Gastrocnemius medialis (tissue), 4 donors: ENCODE measurements around the gene RAVER2. TPM values are rescaled to one million over a fixed set of nuclear protein-coding genes. Genes with fewer than 3 reads are reported as not detected.
A peak's percentile ranks its signal among the peaks of the same experiment; 100 is the strongest.

Source experiments
- ATAC-seq, 2 donors: fragments of 150-250 bp; one replicate each; pipeline ENCODE4 v1.9.1; 2016
- DNase-seq, 2 donors: peaks; one replicate each; pipeline ENCODE4 v3.0.0-alpha.2; 2019
- H3K27ac ChIP-seq, 4 donors: fragments of 200-600 bp; sonication (generic); 1 replicate in 1 of 4; 2 replicates in 3 of 4; pipeline ENCODE4 v1.5.1; 2016 to 2018; ENCODE audit warnings: mild to moderate bottlenecking in 2 of 4, moderate library complexity in 1 of 4
- H3K27me3 ChIP-seq, 3 donors: fragments of 200-600 bp; sonication (generic) in 2 of 3; 1 replicate in 1 of 3; 2 replicates in 2 of 3; pipeline versions ENCODE4 v1.5.1 to v1.6.0; 2016 to 2019; ENCODE audit warnings: mild to moderate bottlenecking in 1 of 3, moderate library complexity in 1 of 3
- H3K36me3 ChIP-seq, 2 donors: fragments of 200-600 bp; sonication (generic) in 1 of 2; one replicate each; pipeline ENCODE4 v1.5.1; 2017 to 2018
- H3K4me1 ChIP-seq, 2 donors: fragments of 200-600 bp; sonication (generic) in 1 of 2; one replicate each; pipeline ENCODE4 v1.5.1; 2016 to 2017; ENCODE audit warnings: mild to moderate bottlenecking in 2 of 2
- H3K4me3 ChIP-seq, 4 donors: fragments of 200-600 bp; sonication (generic) in 3 of 4; 1 replicate in 1 of 4; 2 replicates in 3 of 4; pipeline ENCODE4 v1.5.1; 2016 to 2019; ENCODE audit warnings: mild to moderate bottlenecking in 2 of 4
- H3K9me3 ChIP-seq, 3 donors: fragments of 200-600 bp; sonication (generic) in 2 of 3; 1 replicate in 1 of 3; 2 replicates in 2 of 3; pipeline ENCODE4 v1.5.1; 2016 to 2019
- CTCF ChIP-seq, 5 experiments: fragments of 450-650 bp in 3 of 5; fragments of 200-600 bp in 2 of 5; sonication (generic) in 2 of 5; IDR thresholded peaks in 4 of 5; conservative IDR thresholded peaks in 1 of 5; 1 replicate in 4 of 5; 2 replicates in 1 of 5; pipeline ENCODE4 v1.5.1; 2016 to 2019; ENCODE audit warnings: antibody characterized with exemption in 5 of 5, mild to moderate bottlenecking in 3 of 5, moderate library complexity in 3 of 5
- POLR2A ChIP-seq, 2 donors: fragments of 450-650 bp; IDR thresholded peaks; one replicate each; pipeline ENCODE4 v1.6.1; 2017; ENCODE audit warnings: antibody characterized with exemption in 2 of 2, mild to moderate bottlenecking in 2 of 2, moderate library complexity in 2 of 2
- in situ Hi-C, 4 donors: fragments of 200-750 bp; cut with MboI; loops; one replicate each; pipeline versions ENCODE4 v1.15.0 to v1.8.0; 2017; ENCODE audit warnings: low sequenced_read_pairs in 4 of 4
- intact Hi-C: fragments of 100-400 bp; cut with DNase I; formaldehyde crosslinking; loops from one replicate; pipeline ENCODE4 v1.15.1; 2023; ENCODE audit warnings: low total_unique reads
- total RNA-seq, 4 donors: library from RNA; depleted of rRNA; stranded (reverse); fragments of >200 nt; gene quantifications; one replicate each; pipeline versions ENCODE4 v1.1.0 to v1.2.3, GENCODE V29; 2016

RAVER2 gene
- total RNA-seq, 4 donors from 2014 or later = 8.4 to 9.4 (median 9.1) TPM

- Histone ChIP-seq H3K4me3 (peak overlapping the region; percentile 80 to 86 (median 83)), H3K27ac (peak overlapping the region; percentile 82 to 89 (median 82)), H3K36me3 (no peaks in the 10 kb centered on the region), H3K9me3 (no peaks in the 10 kb centered on the region), H3K4me1 (peaks cover 10 to 43% of the 10 kb centered on the region in 2 donors), H3K27me3 (no peaks in the 10 kb centered on the region)
- in situ Hi-C loops = no loop called here
- intact Hi-C loops = loop anchor here (2.0 to 5.0 kb wide), 3 partner anchors 64 to 321 kb away; no protein-coding TSS in a partner anchor
- DNase-seq = no peak
- no peak for ATAC-seq
- TF ChIP-seq CTCF (IDR thresholded peaks at IDR 0.05 in 4 of 5, conservative IDR thresholded peaks at IDR 0.05 in 1 of 5) (no peak), POLR2A (IDR thresholded peaks at IDR 0.05) (no peak)
Observed at GRCh38 chr1:64745986-64746940, 1.4 kb downstream of the RAVER2 start.

GRCh38 chr1:64748222-64748621 lies 3.3 kb downstream of the RAVER2 start:
- Histone ChIP-seq H3K9me3 (no peaks in the 10 kb centered on the region), H3K4me1 (peaks cover 10 to 45% of the 10 kb centered on the region in 2 donors), H3K27me3 (no peaks in the 10 kb centered on the region), H3K27ac (peak overlapping the region in 2 of 4 donors; percentile 9 to 30), H3K36me3 (no peaks in the 10 kb centered on the region), H3K4me3 (no peak overlapping the region)
- intact Hi-C loops = loop anchor here (5.0 kb wide), 2 partner anchors 66 to 319 kb away; no protein-coding TSS in a partner anchor
- in situ Hi-C loops = no loop called here
- no peak for TF ChIP-seq CTCF (IDR thresholded peaks at IDR 0.05 in 4 of 5, conservative IDR thresholded peaks at IDR 0.05 in 1 of 5)
- no peak for TF ChIP-seq POLR2A (IDR thresholded peaks at IDR 0.05)
- no peak for ATAC-seq
- no peak for DNase-seq

GRCh38 chr1:64748706-64749105 lies 3.8 kb downstream of the RAVER2 start:
- no peak overlapping the region for H3K4me3 ChIP-seq
- intact Hi-C loops (loop anchor here (5.0 kb wide), 2 partner anchors 66 to 319 kb away; no protein-coding TSS in a partner anchor), in situ Hi-C loops (no loop called here)
- H3K4me1 ChIP-seq = peaks cover 10 to 45% of the 10 kb centered on the region in 2 donors
- peak overlapping the region in 1 of 4 donors; percentile 30 for H3K27ac ChIP-seq
- TF ChIP-seq POLR2A (IDR thresholded peaks at IDR 0.05) (no peak), CTCF (IDR thresholded peaks at IDR 0.05 in 4 of 5, conservative IDR thresholded peaks at IDR 0.05 in 1 of 5) (no peak)
- no peaks in the 10 kb centered on the region for H3K36me3 ChIP-seq
- no peaks in the 10 kb centered on the region for H3K9me3 ChIP-seq
- ATAC-seq = no peak
- DNase-seq = no peak
- H3K27me3 ChIP-seq = no peaks in the 10 kb centered on the region

DNA sequence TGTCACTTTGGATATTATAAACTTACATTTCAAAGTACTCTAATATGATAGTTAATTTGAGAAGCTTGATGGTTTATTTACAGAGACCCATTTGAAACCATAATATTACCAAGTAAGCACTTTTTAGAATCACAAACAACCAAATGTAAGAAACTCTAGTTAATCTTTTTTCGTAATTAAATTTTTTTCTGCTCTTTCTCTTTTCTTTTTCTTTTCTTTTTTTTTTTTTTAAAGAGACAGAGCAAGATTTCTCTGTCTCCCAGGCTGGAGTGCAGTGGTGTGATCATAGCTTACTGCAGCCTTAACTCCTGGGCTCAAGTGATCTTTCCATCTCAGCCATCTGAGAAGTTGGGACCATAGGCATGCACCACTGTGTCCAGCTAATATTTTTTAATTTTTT lies 5.2 kb downstream of the RAVER2 start:
- ATAC-seq = no peak
- no peak for DNase-seq
- TF ChIP-seq POLR2A (IDR thresholded peaks at IDR 0.05) (no peak), CTCF (IDR thresholded peaks at IDR 0.05 in 4 of 5, conservative IDR thresholded peaks at IDR 0.05 in 1 of 5) (no peak)
- peaks cover 11 to 45% of the 10 kb centered on the region in 2 donors for H3K4me1 ChIP-seq
- H3K27me3 ChIP-seq = no peaks in the 10 kb centered on the region
- H3K36me3 ChIP-seq = no peaks in the 10 kb centered on the region
- no peak overlapping the region for H3K4me3 ChIP-seq
- intact Hi-C loops = no loop called here
- H3K9me3 ChIP-seq = no peaks in the 10 kb centered on the region
- H3K27ac ChIP-seq = no peak overlapping the region
- in situ Hi-C loops = no loop called here
